Activated CD4-positive, CD25-positive, alpha-beta regulatory T cell treated with anti-CD3 and anti-CD28 coated beads, Interleukin-2, amount 50 U/mL, for 72 hours (primary cell): Measurements from ENCODE around the gene CSPG4.

ENCODE experiments used
- DNase-seq: peaks from one replicate; pipeline ENCODE4 v3.0.0; 2021

Gene CSPG4

GRCh38 chr15:75666823-75667501, 45.7 kb downstream of the CSPG4 start:
- DNase-seq, result no peak

GRCh38 chr15:75663931-75664421, 48.7 kb downstream of the CSPG4 start:
- no peak for DNase-seq

- DNase-seq, result no peak
Observed at GRCh38 chr15:75662823-75663519, 49.7 kb downstream of the CSPG4 start.

GRCh38 chr15:75661756-75662140, 50.9 kb downstream of the CSPG4 start:
- DNase-seq, result no peak

- no peak for DNase-seq
Observed at GRCh38 chr15:75661100-75661755, 51.4 kb downstream of the CSPG4 start.

GRCh38 chr15:75659928-75660645, 52.6 kb downstream of the CSPG4 start:
- no peak for DNase-seq

GRCh38 chr15:75659141-75659771, 53.4 kb downstream of the CSPG4 start:
- DNase-seq, result no peak

GRCh38 chr15:75656813-75657212, 55.8 kb downstream of the CSPG4 start:
- DNase-seq, result no peak

- DNase-seq, result no peak
Observed at GRCh38 chr15:75656331-75656730, 56.3 kb downstream of the CSPG4 start.

- DNase-seq, result no peak
Observed at GRCh38 chr15:75655931-75656330, 56.7 kb downstream of the CSPG4 start.

- no peak for DNase-seq
Observed at GRCh38 chr15:75654201-75654907, 58.3 kb downstream of the CSPG4 start.

- DNase-seq, result no peak
Observed at GRCh38 chr15:75653347-75653913, 59.2 kb downstream of the CSPG4 start.

- no peak for DNase-seq
Observed at GRCh38 chr15:75651810-75652543, 60.7 kb downstream of the CSPG4 start.

- no peak for DNase-seq
Observed at GRCh38 chr15:75650908-75651809, 61.5 kb downstream of the CSPG4 start.

GRCh38 chr15:75649848-75650247, 62.8 kb downstream of the CSPG4 start:
- no peak for DNase-seq

- DNase-seq, result no peak
Observed at GRCh38 chr15:75649045-75649761, 63.4 kb downstream of the CSPG4 start.

- DNase-seq, result no peak
Observed at GRCh38 chr15:75648156-75649000, 64.3 kb downstream of the CSPG4 start.
